Duodenal mucosa (tissue), 2 donors: ENCODE data around the gene CBFA2T3.

Experiments used
- H3K27ac ChIP-seq: one replicate; pipeline ENCODE4 v1.7.0; 2013; ENCODE audit warnings: low read depth, low read length
- H3K27me3 ChIP-seq, 2 donors: one replicate each; pipeline ENCODE4 v1.7.0; 2013; ENCODE audit warnings: low read length in 2 of 2, control low read depth in 1 of 2; ENCODE audit not compliant: insufficient read depth in 2 of 2, control insufficient read depth in 1 of 2
- H3K36me3 ChIP-seq, 2 donors: one replicate each; pipeline ENCODE4 v1.7.0; 2013; ENCODE audit warnings: low read length in 2 of 2, control low read depth in 1 of 2; ENCODE audit not compliant: insufficient read depth in 2 of 2, control insufficient read depth in 1 of 2
- H3K4me1 ChIP-seq, 2 donors: one replicate each; pipeline ENCODE4 v1.7.0; 2013; ENCODE audit warnings: low read length in 2 of 2, control low read depth in 1 of 2; ENCODE audit not compliant: insufficient read depth in 2 of 2, control insufficient read depth in 1 of 2
- H3K4me3 ChIP-seq, 2 donors: one replicate each; pipeline ENCODE4 v1.7.0; 2013; ENCODE audit warnings: low read length in 2 of 2, low read depth in 1 of 2
- H3K9ac ChIP-seq, 2 donors: one replicate each; pipeline ENCODE4 v1.7.0; 2013; ENCODE audit warnings: low read length in 2 of 2, low read depth in 1 of 2
- H3K9me3 ChIP-seq, 2 donors: one replicate each; pipeline ENCODE4 v1.7.0; 2013; ENCODE audit warnings: low read length in 2 of 2, control low read depth in 1 of 2; ENCODE audit not compliant: control insufficient read depth in 1 of 2

The CBFA2T3 gene

GRCh38 chr16:88995194-88995593 is 18.2 kb upstream of the CBFA2T3 start:
- H3K27ac ChIP-seq, result no peak overlapping the region
- H3K4me1 ChIP-seq, result peaks cover 0 to 3% of the 10 kb centered on the region in 2 donors
- H3K36me3 ChIP-seq, result no peaks in the 10 kb centered on the region
- H3K4me3 ChIP-seq, result no peak overlapping the region
- no peak overlapping the region for H3K9ac ChIP-seq
- peaks cover 8 to 14% of the 10 kb centered on the region in 2 donors for H3K9me3 ChIP-seq
- peaks cover 8 to 15% of the 10 kb centered on the region in 2 donors for H3K27me3 ChIP-seq

GRCh38 chr16:88994695-88995094 is 17.7 kb upstream of the CBFA2T3 start:
- peaks cover 8 to 15% of the 10 kb centered on the region in 2 donors for H3K27me3 ChIP-seq
- no peak overlapping the region for H3K27ac ChIP-seq
- H3K9me3 ChIP-seq, result peaks cover 8 to 14% of the 10 kb centered on the region in 2 donors
- H3K9ac ChIP-seq, result no peak overlapping the region
- no peaks in the 10 kb centered on the region for H3K4me1 ChIP-seq
- H3K4me3 ChIP-seq, result no peak overlapping the region
- H3K36me3 ChIP-seq, result no peaks in the 10 kb centered on the region

- no peak overlapping the region for H3K4me3 ChIP-seq
- peaks cover 8 to 15% of the 10 kb centered on the region in 2 donors for H3K27me3 ChIP-seq
These were observed 17.1 kb upstream of the CBFA2T3 start for GRCh38 chr16:88993946-88994600.

GRCh38 chr16:88993166-88993761 is 16.3 kb upstream of the CBFA2T3 start:
- H3K4me3 ChIP-seq, result no peak overlapping the region
- H3K4me1 ChIP-seq, result no peaks in the 10 kb centered on the region
- H3K9me3 ChIP-seq, result peaks cover 8 to 13% of the 10 kb centered on the region in 2 donors
- no peak overlapping the region for H3K9ac ChIP-seq
- H3K36me3 ChIP-seq, result no peaks in the 10 kb centered on the region
- H3K27ac ChIP-seq, result no peak overlapping the region
- peaks cover 8 to 15% of the 10 kb centered on the region in 2 donors for H3K27me3 ChIP-seq

More at GRCh38 chr16:88993946-88994600, 17.1 kb upstream of the CBFA2T3 start:
- H3K36me3 ChIP-seq, result no peaks in the 10 kb centered on the region
- no peak overlapping the region for H3K27ac ChIP-seq
- H3K4me1 ChIP-seq, result no peaks in the 10 kb centered on the region
- H3K9ac ChIP-seq, result no peak overlapping the region
- peaks cover 8 to 14% of the 10 kb centered on the region in 2 donors for H3K9me3 ChIP-seq

- H3K4me1 ChIP-seq, result no peaks in the 10 kb centered on the region
- H3K27me3 ChIP-seq, result peaks cover 8 to 15% of the 10 kb centered on the region in 2 donors
- no peak overlapping the region for H3K9ac ChIP-seq
- peaks cover 5 to 6% of the 10 kb centered on the region in 2 donors for H3K9me3 ChIP-seq
- H3K4me3 ChIP-seq, result no peak overlapping the region
- no peak overlapping the region for H3K27ac ChIP-seq
- H3K36me3 ChIP-seq, result no peaks in the 10 kb centered on the region
These were observed 15.6 kb upstream of the CBFA2T3 start for GRCh38 chr16:88992351-88993165.

GRCh38 chr16:88991813-88992350 is 14.9 kb upstream of the CBFA2T3 start:
- Histone ChIP-seq H3K27ac (no peak overlapping the region), H3K4me3 (no peak overlapping the region), H3K27me3 (peaks cover 8 to 15% of the 10 kb centered on the region in 2 donors), H3K9me3 (no peaks in the 10 kb centered on the region), H3K4me1 (no peaks in the 10 kb centered on the region), H3K36me3 (no peaks in the 10 kb centered on the region), H3K9ac (no peak overlapping the region)

GRCh38 chr16:88989852-88990547 is 13.0 kb upstream of the CBFA2T3 start:
- no peak overlapping the region for H3K9ac ChIP-seq
- no peaks in the 10 kb centered on the region for H3K4me1 ChIP-seq
- no peak overlapping the region for H3K4me3 ChIP-seq
- peaks cover 8 to 15% of the 10 kb centered on the region in 2 donors for H3K27me3 ChIP-seq
- H3K36me3 ChIP-seq, result no peaks in the 10 kb centered on the region
- no peak overlapping the region for H3K27ac ChIP-seq
- H3K9me3 ChIP-seq, result no peaks in the 10 kb centered on the region

- H3K4me3 ChIP-seq, result no peak overlapping the region
- H3K27ac ChIP-seq, result no peak overlapping the region
- H3K36me3 ChIP-seq, result no peaks in the 10 kb centered on the region
- no peak overlapping the region for H3K9ac ChIP-seq
- H3K9me3 ChIP-seq, result no peaks in the 10 kb centered on the region
- H3K27me3 ChIP-seq, result peaks cover 8 to 13% of the 10 kb centered on the region in 2 donors
- no peaks in the 10 kb centered on the region for H3K4me1 ChIP-seq
These were observed 12.2 kb upstream of the CBFA2T3 start for GRCh38 chr16:88988980-88989811.

GRCh38 chr16:88985521-88985920 is 8.5 kb upstream of the CBFA2T3 start:
- Histone ChIP-seq H3K27me3 (no peaks in the 10 kb centered on the region), H3K9ac (no peak overlapping the region), H3K4me3 (no peak overlapping the region), H3K4me1 (no peaks in the 10 kb centered on the region), H3K27ac (no peak overlapping the region), H3K36me3 (no peaks in the 10 kb centered on the region), H3K9me3 (no peaks in the 10 kb centered on the region)
